GM18517 (cell line): Measurements from ENCODE around the gene NDFIP2.

Source experiments
- ATAC-seq: cut with Tn5 transposase; IDR thresholded peaks from one replicate; pipeline ENCODE4 v1.9.1; 2021; ENCODE audit warnings: mild to moderate bottlenecking, moderate library complexity; ENCODE audit not compliant: unreplicated experiment

The NDFIP2 gene, protein sequence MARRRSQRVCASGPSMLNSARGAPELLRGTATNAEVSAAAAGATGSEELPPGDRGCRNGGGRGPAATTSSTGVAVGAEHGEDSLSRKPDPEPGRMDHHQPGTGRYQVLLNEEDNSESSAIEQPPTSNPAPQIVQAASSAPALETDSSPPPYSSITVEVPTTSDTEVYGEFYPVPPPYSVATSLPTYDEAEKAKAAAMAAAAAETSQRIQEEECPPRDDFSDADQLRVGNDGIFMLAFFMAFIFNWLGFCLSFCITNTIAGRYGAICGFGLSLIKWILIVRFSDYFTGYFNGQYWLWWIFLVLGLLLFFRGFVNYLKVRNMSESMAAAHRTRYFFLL

DNA sequence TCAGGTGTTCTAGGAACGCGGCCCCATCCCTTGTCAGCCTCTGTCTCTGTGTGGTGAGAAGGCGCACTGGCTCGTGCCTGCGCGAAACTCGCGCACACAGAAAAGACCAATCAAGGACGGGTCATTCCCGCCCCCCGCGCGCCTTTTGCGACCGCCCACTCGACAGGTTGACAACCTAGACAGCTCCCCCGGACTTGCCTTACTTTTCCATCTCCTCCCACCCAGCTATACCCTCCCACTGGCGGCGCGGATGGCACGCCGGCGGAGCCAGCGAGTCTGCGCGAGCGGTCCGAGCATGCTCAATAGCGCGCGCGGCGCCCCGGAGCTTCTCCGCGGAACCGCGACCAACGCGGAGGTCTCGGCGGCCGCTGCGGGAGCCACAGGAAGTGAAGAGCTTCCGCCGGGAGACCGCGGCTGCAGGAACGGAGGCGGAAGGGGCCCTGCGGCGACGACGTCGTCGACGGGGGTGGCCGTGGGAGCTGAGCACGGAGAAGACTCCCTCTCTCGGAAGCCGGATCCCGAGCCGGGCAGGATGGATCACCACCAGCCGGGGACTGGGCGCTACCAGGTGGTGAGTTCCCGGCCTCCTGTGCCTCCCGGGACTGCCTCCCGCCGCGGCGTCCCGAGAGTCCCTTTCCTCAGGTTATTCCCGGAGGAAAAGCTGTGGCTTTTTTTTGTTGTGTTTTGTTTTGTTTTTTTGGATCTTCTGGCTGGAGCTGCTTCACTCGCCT lies at the start of gene NDFIP2:
NDFIP2 (plus strand) TSS at position 202 of the 731 bp plus-strand sequence; CDS start at position 251, 49 bp downstream.
- peak; percentile 92 for ATAC-seq

DNA sequence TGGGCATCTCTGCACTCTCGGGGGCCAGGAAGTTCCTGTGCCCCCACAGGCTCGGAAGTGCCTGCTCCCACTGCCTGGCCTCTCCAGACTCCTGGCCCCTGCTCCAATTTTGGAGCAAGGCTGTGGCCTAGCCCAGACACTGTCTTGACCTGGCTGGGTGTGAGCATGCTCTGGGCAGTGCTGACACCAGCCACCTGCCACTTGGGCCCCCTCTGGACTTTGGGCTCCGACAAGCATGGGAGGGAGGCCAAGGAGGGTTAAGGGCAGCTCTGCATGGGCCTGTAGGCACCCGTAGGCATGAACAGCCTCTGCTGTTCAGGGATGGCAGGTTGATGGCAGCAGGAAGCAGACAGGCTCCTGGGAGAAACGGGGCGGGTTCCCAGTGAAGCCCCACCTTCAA lies 48.9 kb upstream of the NDFIP2 start:
- no peak for ATAC-seq

DNA sequence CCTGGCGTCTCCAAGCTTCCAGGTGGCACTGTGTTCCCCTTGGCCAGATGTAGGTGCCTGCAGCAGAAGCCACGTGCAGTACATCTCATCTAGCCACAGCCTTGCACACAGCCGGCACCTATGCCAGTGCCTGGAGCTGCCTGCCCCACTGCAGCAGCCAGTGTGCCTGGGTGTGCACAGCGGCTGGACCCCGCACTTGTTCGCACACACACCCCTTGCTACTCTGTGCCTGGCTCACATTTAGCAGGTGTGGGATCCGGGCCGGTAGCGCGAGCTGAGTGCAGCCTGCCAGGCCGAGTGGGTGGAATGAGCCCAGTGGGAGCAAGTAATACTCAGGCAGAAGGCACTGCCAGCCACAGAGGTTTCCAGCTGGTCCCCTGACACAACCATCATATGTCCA lies 48.0 kb upstream of the NDFIP2 start:
- no peak for ATAC-seq

DNA sequence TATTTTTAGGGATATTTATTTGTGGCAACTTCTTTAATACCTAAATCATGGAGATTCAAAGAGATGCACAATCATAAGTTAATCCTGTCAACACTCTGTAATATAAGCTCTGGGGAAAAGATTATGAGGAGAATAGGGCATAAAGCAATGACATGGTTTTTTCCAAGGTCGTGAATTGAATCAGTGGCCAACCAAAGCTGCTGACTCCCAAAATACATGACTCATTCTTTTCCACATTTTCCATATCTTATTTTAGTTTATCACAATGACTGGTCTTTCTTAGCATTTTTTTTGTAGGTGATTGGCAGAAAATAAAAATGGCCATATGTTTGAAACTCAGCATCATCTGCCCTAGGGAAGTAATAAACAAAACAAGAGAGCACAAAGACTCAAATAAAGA lies 46.4 kb upstream of the NDFIP2 start:
- no peak for ATAC-seq

DNA sequence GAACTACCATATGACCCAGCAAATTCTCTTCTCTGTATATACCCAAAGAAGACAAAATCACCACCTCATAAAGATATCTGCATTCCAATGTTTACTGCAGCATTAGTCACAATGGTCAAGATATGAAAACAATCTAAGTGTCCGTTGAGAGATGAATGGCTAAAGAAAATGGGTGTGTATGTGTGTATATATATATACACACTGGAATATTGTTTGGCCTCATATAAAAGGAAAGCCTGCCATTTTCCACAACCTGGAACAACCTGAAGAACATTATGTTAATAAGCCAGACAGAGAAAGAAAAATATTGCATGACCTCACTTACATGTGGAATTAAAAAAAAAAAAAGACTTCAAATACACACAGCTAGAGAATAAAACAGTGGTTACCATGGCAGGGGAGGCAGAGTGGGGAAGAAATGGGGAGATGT lies 45.4 kb upstream of the NDFIP2 start:
- ATAC-seq = no peak

DNA sequence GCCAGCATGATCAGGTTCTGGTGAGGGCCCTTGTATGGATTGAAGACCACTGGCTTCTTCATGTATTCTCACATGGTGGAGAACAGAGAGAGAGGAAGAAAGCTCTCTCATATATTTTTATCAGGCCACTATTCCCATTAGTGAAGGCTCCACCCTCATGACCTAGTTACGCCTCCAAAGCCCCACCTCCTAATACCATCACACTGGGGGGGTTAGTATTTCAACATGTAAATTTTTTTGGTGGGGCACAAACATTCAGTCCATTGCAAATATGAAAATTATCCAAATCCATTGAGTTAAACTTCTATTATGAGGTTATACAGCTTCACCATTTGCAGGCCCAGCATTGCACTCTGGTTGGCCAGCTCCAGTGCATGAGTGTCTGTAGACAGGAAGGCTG lies 41.7 kb upstream of the NDFIP2 start:
- ATAC-seq = no peak

DNA sequence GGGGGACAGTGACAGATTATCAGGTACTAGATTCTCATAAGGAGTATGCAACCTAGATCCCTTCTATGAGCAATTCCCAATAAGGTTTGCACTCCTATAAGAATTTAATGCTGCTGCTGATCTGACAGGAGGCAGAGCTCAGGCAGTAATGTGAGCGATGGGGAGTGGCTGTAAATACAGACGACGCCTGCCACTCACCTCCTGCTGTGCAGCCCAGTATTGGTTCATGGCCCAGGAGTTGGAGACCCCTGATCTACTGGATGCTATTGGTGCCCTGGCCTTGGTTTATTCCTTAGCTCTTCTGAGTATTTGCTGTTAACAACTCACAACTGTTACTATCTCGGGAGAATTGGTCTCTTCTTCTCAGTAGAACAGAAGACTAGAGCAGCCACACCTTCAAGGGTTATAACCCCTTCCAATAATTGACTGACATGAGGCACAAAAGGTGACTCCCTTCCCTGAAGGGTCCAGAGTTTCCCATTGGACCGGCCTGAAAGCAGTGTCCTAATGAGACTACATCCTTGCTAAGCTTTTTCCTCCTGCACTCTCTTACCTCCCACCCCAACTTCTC lies 39.9 kb upstream of the NDFIP2 start:
- ATAC-seq = no peak

DNA sequence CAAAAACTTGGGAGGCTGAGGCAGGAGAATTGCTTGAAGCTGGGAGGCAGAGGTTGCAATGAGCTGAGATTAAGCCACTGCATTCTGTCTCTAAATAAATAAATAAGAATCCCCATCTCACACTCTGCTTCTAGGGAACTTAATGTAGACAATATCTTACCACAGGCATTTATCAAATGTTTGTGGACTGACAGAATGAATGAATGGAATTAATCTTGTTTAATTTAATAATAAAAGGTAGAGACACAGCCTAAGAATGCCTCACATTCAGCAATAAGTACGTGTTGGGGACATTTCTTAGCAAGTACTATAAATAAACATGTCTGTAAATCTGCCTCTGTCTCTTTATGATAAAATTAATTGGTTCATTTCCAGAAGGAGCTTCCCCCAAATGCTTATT lies 38.7 kb upstream of the NDFIP2 start:
- no peak for ATAC-seq

DNA sequence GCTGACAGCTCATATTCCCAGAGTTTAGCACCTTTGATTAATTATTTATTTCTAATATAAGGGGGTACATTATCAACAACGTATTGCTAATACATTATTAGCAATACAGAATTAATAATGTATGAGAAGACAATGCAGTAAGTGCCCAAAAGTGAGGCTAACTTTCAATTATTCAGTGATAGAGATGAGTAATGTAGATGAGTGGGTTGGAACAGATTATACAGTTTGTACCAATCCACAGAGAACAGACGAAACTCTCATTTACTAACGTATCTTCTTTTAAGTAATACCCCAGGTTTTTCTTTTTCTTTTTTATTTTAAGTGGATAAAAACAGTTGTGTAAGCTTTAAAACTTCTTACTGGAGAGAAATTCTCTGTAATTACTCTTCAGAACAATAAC lies 38.2 kb upstream of the NDFIP2 start:
- no peak for ATAC-seq

DNA sequence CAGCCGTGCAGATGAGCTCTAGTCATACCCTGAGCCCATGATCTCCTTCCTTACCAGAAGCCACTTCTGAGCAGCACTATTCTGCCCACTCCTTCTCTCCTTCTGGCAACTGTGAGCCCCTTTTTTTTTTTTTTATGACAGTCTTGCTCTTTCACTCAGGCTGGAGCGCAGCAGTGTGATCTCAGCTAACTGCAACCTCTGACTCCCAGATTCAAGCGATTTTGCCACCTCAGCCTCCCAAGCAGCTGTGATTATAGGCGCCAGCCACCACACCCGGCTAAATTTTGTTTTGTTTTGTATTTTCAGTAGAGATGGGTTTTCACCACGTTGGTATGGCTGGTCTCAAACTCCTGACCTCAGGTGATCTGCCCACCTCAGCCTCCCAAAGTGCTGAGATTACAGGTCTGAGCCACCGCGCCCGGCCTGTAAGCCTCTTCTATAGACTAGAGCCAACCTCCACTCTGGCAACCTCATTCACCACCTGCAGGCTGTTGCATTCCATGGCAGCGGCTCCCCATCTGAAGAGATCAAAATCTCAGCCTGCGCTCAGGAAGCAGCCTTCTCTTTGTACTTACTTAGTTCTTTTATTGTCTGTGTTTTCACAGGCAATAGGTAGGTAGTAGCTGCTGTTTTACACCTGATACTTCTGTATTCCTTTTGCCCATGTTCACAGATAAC lies 34.8 kb upstream of the NDFIP2 start:
- ATAC-seq = no peak

DNA sequence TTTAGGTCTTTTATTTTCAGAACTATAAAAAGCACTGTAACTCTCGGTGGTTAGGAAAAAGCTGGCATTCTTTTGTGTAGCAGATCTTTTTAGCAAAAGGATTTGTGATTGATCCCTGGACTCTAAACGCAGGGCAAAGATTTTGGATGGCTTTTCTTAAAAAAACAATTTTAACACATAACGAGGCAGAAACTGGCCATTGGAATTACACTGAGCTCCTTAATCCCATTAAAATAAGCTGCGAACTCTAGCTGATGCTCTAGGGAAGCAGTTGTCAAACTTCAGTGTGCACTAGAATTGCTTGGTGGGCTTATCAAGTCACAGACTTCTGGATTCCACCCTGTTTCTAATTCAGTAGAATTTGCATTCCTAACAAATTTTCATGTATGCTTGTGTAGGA lies 33.8 kb upstream of the NDFIP2 start:
- no peak for ATAC-seq

DNA sequence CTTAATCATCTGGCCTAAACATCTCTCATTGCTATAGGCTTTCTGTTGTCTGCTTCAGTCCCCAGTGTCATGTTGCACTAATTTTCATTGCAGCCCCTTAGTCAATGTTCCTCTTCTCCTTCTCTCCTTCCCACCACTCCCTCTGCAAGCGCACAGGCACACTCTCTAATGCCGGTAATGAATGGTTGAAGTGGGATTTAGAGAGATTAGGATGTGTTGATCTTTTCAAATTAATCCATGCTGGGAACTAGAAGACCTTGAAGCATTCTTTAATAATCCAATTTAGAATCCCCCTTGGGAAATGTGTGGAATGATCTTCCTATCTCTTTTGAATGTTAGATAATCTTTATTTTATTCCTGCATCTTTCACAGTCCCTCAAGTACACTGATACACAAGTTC lies 33.2 kb upstream of the NDFIP2 start:
- no peak for ATAC-seq

DNA sequence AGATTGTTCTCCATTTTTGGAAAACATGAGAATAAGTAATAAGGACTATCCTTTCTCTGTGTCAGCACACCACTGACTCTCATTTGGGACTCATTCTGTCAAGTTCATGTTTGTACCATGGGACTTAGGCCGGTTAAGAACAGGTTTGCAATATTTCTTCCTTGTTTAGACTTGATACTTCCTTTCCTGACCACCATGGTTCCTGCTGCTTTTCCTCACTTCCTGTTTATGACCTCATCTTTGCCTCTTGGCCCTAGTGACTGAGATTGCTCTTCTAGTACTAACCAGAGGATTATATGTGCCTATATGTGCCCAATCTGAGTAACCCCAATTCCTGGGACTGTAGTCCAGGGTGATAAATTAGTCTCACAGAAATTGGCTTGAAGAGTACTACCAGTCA lies 32.5 kb upstream of the NDFIP2 start:
- peak; percentile 41 for ATAC-seq

DNA sequence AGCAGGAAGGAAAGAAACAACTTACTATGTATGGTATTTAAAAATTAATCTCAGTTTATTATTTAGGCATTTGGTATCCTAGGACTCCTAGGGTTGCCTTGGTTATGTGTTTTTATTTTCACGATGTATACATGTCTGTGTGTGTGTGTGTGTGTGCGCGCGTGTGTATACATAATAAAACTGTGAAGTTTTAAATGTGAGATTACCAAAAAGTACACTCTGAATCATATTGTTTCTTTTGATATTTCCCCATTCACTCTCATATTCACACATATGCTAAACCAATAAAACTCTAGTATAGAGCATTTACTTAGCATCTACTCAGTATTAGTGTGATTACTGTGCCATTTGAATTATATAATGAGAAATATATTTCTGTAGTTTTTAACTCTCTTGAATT lies 30.8 kb upstream of the NDFIP2 start:
- ATAC-seq = no peak

DNA sequence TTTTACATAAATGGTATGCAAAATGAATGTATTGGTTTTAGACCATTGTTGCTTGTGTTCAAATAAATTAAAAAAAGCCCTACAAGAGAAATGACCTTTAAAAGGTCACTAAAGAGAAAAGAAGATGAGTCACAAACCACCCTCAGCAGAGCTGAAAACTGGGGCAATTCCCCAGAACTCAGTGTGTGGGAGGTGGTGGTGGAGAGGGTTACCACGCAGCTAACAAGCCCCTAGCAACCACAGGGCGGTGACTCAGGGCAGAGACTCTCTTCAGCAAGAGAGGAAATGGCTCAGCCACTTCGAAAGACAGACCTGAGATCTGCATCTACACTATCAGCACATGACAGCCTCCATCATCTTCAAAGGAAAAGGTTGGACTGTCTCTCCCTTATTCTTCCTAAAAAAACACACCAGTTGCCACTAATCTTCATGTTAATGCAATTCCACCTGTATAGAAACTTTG lies 29.4 kb upstream of the NDFIP2 start:
- peak; percentile 97 for ATAC-seq

DNA sequence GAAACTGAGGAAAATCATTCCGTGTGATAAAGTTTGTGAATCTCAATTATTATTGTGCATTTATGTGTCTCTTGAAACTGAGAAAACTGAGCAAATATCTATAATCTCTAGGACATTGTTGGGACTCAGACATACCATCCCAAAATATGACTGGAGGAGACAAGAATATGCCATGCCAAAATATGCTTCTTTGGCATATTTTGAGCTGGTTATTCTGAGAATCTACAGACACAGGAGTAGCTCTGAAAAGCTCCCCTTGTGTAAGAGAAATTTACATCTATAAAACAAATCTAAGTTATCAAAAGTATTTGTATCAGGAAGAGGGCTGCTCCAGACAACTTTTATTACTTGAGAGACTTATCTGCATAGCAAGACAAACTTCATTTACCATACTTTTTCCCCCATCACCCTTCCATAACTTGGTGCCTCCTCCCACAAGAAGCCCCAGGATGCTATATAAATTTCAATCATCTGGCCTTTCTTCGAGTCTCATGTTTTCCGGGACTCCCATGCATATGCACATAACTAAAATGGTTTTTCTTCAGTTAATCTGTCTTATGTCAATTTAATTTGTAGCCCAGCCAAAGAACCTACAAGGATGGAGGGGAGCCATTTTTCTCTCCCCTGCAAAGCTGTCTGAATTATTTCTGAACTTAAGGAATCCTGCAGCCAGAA lies 28.6 kb upstream of the NDFIP2 start:
- ATAC-seq = no peak

DNA sequence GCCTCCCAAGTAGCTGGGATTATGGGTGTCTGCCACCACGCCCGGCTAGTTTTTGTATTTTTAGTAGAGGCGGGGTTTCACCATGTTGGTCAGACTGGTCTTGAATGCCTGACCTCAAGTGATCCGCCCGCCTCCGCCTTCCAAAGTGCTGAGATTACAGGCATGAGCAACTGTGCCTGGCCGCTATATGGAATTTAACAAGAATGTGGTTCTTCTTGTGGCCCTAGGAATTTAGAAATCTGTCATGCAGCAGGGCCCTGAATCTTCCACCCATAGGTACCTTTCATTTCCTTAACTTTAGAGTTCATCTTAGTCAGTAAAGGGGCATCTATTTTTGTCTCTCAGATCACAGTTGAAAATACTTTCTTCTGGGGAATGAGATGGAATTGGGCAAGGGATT lies 25.6 kb upstream of the NDFIP2 start:
- ATAC-seq = no peak

DNA sequence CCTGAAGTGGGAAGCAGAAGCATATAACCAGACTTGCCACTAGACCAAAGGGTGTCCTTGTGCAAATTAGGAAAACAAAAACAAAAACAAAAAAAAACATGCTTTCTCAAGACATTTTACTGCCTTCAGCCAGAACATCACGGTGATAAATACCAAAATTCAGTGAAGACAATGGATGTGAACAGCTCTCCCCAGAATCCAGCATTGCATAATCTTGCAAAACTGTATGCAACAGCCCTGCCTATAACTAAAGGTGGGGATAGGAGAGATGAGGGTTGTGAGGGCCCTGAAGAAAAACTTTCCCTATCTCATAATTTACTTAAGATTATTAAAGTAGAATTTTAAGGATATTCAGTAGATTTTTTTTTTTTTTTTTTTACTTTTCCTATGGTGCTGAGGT lies 24.9 kb upstream of the NDFIP2 start:
- no peak for ATAC-seq

DNA sequence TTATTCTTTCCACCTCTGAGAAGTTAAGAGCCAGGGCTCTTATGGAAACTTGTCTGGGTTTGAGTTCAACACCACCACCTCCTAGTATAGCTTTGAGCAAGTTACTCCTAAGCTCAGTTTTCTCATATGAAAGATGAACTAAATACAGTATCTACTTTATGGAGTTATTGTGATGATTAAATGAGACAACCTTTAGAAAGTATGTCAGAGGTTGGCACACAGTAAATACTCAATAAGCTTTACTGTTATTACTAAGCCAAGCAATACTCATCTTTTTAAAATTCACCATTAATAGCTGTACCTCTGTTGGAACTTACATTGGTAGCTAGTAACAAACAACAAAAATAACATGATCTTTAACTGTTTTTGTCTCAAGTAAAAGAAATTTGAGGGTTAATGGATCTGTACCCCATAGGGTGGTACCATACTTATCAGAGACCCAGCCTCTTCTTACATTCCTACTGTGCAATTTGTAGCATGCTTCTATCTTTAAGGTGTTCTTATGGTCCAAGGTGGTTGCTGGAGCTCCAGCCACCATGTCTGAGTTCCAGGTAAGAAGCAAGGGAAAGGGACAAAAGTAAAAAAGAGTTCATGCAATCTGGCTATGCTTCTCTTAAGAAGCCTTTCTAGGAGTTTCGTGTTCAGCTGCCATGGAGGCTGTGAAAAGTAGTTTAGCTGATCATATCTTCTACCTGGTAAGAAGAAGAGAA lies 24.1 kb upstream of the NDFIP2 start:
- peak; percentile 22 for ATAC-seq

DNA sequence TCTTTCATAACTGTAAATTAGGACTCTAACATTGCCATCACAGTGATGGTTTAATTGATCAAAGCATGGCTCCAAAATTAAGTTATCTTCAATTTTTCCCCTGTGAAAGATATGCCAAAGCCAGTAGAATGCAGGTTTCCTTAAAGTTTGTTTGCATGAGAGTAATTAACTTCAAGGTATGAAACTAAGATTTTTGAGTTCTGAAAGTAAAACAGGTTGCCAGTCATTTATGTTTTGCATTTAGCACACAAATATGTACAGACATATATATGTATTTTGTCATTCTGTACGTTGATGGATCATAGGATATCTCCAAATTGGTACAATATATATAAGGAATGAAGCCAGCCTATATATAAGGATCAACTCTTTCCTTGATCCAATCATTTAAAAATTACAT lies 23.6 kb upstream of the NDFIP2 start:
- ATAC-seq = peak; percentile 77
